ENCODE data around the gene LOXL1. TPM values are rescaled to one million over a fixed set of nuclear protein-coding genes. Genes with fewer than 3 reads are reported as not detected.

LOXL1 gene
- total and polyA plus RNA-seq, 2 experiments from 2014 or later: 44.5 to 136 TPM

GRCh38 chr15:73894133-73894814 lies 32.0 kb upstream of the LOXL1 start:
- TF ChIP-seq EZH2 (IDR thresholded peaks at IDR 0.05; ENCODE audit: borderline replicate concordance): no peak
- TF ChIP-seq EZH2phosphoT487 (IDR thresholded peaks at IDR 0.05; ENCODE audit: low read depth, severe bottlenecking, unreplicated experiment): no peak
- no peak for TF ChIP-seq CTCF (IDR thresholded peaks at IDR 0.05; ENCODE audit: poor library complexity)
- 87% methylated on average over 11 of the region's 12 CpGs for WGBS (ENCODE audit: low lambda C conversion rate, missing lambda C conversion rate)
- Histone ChIP-seq H3K9me3 (ENCODE audit: low read depth) (no peaks in the 10 kb centered on the region), H3K36me3 (replicated peaks; ENCODE audit: insufficient read depth, low read depth) (no peaks in the 10 kb centered on the region), H4K20me1 (ENCODE audit: insufficient read depth, poor library complexity, severe bottlenecking) (no peaks in the 10 kb centered on the region), H3K27me3 (peaks cover 12% of the 10 kb centered on the region), H3K9me2 (replicated peaks; ENCODE audit: insufficient read depth) (no peaks in the 10 kb centered on the region), H3K27ac (no peak overlapping the region), H3K4me1 (ENCODE audit: insufficient read depth) (no peaks in the 10 kb centered on the region), H3K4me3 (no peak overlapping the region), H3K4me2 (no peak overlapping the region), H3K79me2 (no peaks in the 10 kb centered on the region), H2AFZ (no peak overlapping the region)
- DNase-seq (ENCODE audit: low spot score): no peak

GRCh38 chr15:73897441-73898261 lies 28.6 kb upstream of the LOXL1 start:
- Histone ChIP-seq H2AFZ (no peak overlapping the region), H3K27ac (no peak overlapping the region)

GRCh38 chr15:73899197-73900094 lies 26.8 kb upstream of the LOXL1 start:
- Histone ChIP-seq H3K9me2 (replicated peaks; ENCODE audit: insufficient read depth) (no peaks in the 10 kb centered on the region), H2AFZ (no peak overlapping the region), H3K36me3 (replicated peaks; ENCODE audit: insufficient read depth, low read depth) (no peaks in the 10 kb centered on the region), H3K27ac (no peak overlapping the region), H3K4me3 (no peak overlapping the region), H3K27me3 (no peaks in the 10 kb centered on the region), H3K79me2 (no peaks in the 10 kb centered on the region), H3K9me3 (ENCODE audit: low read depth) (no peaks in the 10 kb centered on the region), H4K20me1 (ENCODE audit: insufficient read depth, poor library complexity, severe bottlenecking) (no peaks in the 10 kb centered on the region), H3K4me1 (ENCODE audit: insufficient read depth) (no peaks in the 10 kb centered on the region), H3K4me2 (no peak overlapping the region)
- no peak for DNase-seq (ENCODE audit: low spot score)
- no peak for TF ChIP-seq EZH2 (IDR thresholded peaks at IDR 0.05; ENCODE audit: borderline replicate concordance)
- no peak for TF ChIP-seq CTCF (IDR thresholded peaks at IDR 0.05; ENCODE audit: poor library complexity)
- TF ChIP-seq EZH2phosphoT487 (IDR thresholded peaks at IDR 0.05; ENCODE audit: low read depth, severe bottlenecking, unreplicated experiment): no peak
- WGBS (ENCODE audit: low lambda C conversion rate, missing lambda C conversion rate): 78% methylated on average over 15 of the region's 15 CpGs

More at GRCh38 chr15:73897441-73898261, 28.6 kb upstream of the LOXL1 start:
- TF ChIP-seq EZH2 (IDR thresholded peaks at IDR 0.05; ENCODE audit: borderline replicate concordance) (no peak), CTCF (IDR thresholded peaks at IDR 0.05; ENCODE audit: poor library complexity) (peak; percentile 69)
- Histone ChIP-seq H3K9me2 (replicated peaks; ENCODE audit: insufficient read depth) (no peaks in the 10 kb centered on the region), H4K20me1 (ENCODE audit: insufficient read depth, poor library complexity, severe bottlenecking) (no peaks in the 10 kb centered on the region), H3K4me2 (no peak overlapping the region), H3K27me3 (no peaks in the 10 kb centered on the region), H3K36me3 (replicated peaks; ENCODE audit: insufficient read depth, low read depth) (no peaks in the 10 kb centered on the region), H3K9me3 (ENCODE audit: low read depth) (no peaks in the 10 kb centered on the region), H3K4me3 (no peak overlapping the region), H3K4me1 (ENCODE audit: insufficient read depth) (no peaks in the 10 kb centered on the region), H3K79me2 (no peaks in the 10 kb centered on the region)
- DNase-seq (ENCODE audit: low spot score): peak; percentile 67
- WGBS (ENCODE audit: low lambda C conversion rate, missing lambda C conversion rate): 78% methylated on average over 15 of the region's 15 CpGs

Data from hepatocyte (in vitro differentiated cells).